Neural cell (in vitro differentiated cells): ENCODE measurements around the gene FAM181B. TPM values are rescaled to one million over a fixed set of nuclear protein-coding genes. Genes with fewer than 3 reads are reported as not detected.

ENCODE experiments used
- H2AFZ ChIP-seq: fragments of 200-600, 300-800 bp; sonication (generic), shearing (Covaris generic); 2 replicates; pipeline ENCODE4 v1.6.0; 2014; ENCODE audit warnings: low read depth, mild to moderate bottlenecking, antibody characterized with exemption, low read length, moderate library complexity
- H3F3A ChIP-seq: fragments of 200-600 bp; shearing (Covaris generic); 2 replicates; pipeline ENCODE4 v1.6.1; 2016; ENCODE audit warnings: mild to moderate bottlenecking, moderate library complexity, mixed read lengths, antibody characterized with exemption, low read length; ENCODE audit not compliant: insufficient read depth, poor library complexity, severe bottlenecking
- H3K27ac ChIP-seq: fragments of 200-600, 300-800 bp; sonication (generic), shearing (Covaris generic); 2 replicates; pipeline ENCODE4 v1.5.1; 2014; ENCODE audit warnings: mild to moderate bottlenecking, low read length, moderate library complexity
- H3K27me3 ChIP-seq: fragments of 300-800, 200-600 bp; sonication (generic), shearing (Covaris generic); 2 replicates; pipeline ENCODE4 v1.6.0; 2014; ENCODE audit warnings: mild to moderate bottlenecking, low read depth, low read length, moderate library complexity; ENCODE audit not compliant: insufficient read depth
- H3K36me3 ChIP-seq: fragments of 300-800, 200-600 bp; sonication (generic), shearing (Covaris generic); 2 replicates; pipeline ENCODE4 v1.5.1; 2014; ENCODE audit warnings: mild to moderate bottlenecking, antibody characterized with exemption, low read length, moderate library complexity; ENCODE audit not compliant: insufficient read depth
- H3K4me2 ChIP-seq: fragments of 300-800, 200-600 bp; sonication (generic), shearing (Covaris generic); 2 replicates; pipeline ENCODE4 v1.6.0; 2014; ENCODE audit warnings: mild to moderate bottlenecking, low read length
- H3K4me3 ChIP-seq: fragments of 300-800, 200-600 bp; sonication (generic), shearing (Covaris generic); 2 replicates; pipeline ENCODE4 v1.5.1; 2014; ENCODE audit warnings: mild to moderate bottlenecking, low read length, moderate library complexity
- H3K79me2 ChIP-seq: fragments of 200-600 bp; shearing (Covaris generic); replicated peaks from 2 replicates; pipeline ENCODE4 v1.6.0; 2014; ENCODE audit warnings: mild to moderate bottlenecking, low read length, moderate library complexity; ENCODE audit not compliant: insufficient read depth
- H3K9ac ChIP-seq: fragments of 300-800, 200-600 bp; sonication (generic), shearing (Covaris generic); 2 replicates; pipeline ENCODE4 v1.6.1; 2016; ENCODE audit warnings: mild to moderate bottlenecking, low read length, mixed read lengths
- H3K9me2 ChIP-seq: fragments of 200-600 bp; shearing (Covaris generic); 2 replicates; pipeline ENCODE4 v1.6.1; 2016; ENCODE audit warnings: mild to moderate bottlenecking, low read length, mixed read lengths; ENCODE audit not compliant: insufficient read depth
- H3K9me3 ChIP-seq: fragments of 200-600, 300-800 bp; sonication (generic), shearing (Covaris generic); 2 replicates; pipeline ENCODE4 v1.6.1; 2016; ENCODE audit warnings: mild to moderate bottlenecking, mixed run types, low read length, moderate library complexity, mixed read lengths
- H4K20me1 ChIP-seq: fragments of 200-600 bp; shearing (Covaris generic); 2 replicates; pipeline ENCODE4 v1.6.1; 2016; ENCODE audit warnings: mild to moderate bottlenecking, mixed run types; ENCODE audit not compliant: insufficient read depth
- EP300 ChIP-seq: fragments of 450-650 bp; conservative IDR thresholded peaks from 2 replicates; pipeline ENCODE4 v1.6.1; 2014; ENCODE audit warnings: antibody characterized with exemption, mild to moderate bottlenecking, moderate library complexity; ENCODE audit not compliant: poor library complexity, severe bottlenecking
- EZH2 ChIP-seq: fragments of 200-600, 300-800 bp; shearing (Covaris generic), sonication (generic); IDR thresholded peaks from 2 replicates; pipeline ENCODE4 v1.6.1; 2014; ENCODE audit warnings: antibody characterized with exemption, low read length, borderline replicate concordance, mild to moderate bottlenecking; ENCODE audit not compliant: insufficient read depth, poor library complexity, severe bottlenecking
- MXI1 ChIP-seq: fragments of 450-650 bp; conservative IDR thresholded peaks from 2 replicates; pipeline ENCODE4 v1.6.1; 2014; ENCODE audit warnings: antibody characterized with exemption, mild to moderate bottlenecking; ENCODE audit not compliant: poor library complexity, severe bottlenecking
- POLR2AphosphoS5 ChIP-seq: IDR thresholded peaks from 2 replicates; pipeline ENCODE4 v1.6.1; 2012
- RAD21 ChIP-seq: fragments of 450-650 bp; conservative IDR thresholded peaks from 2 replicates; pipeline ENCODE4 v1.6.1; 2014; ENCODE audit warnings: antibody characterized with exemption, mild to moderate bottlenecking, moderate library complexity
- SMC3 ChIP-seq: fragments of 450-650 bp; conservative IDR thresholded peaks from 2 replicates; pipeline ENCODE4 v1.6.1; 2014; ENCODE audit warnings: antibody characterized with exemption, mild to moderate bottlenecking, moderate library complexity; ENCODE audit not compliant: poor library complexity
- TAF1 ChIP-seq: IDR thresholded peaks from 2 replicates; pipeline ENCODE4 v1.6.1; 2012; ENCODE audit warnings: low read depth
- polyA plus RNA-seq: library from polyadenylated mRNA; depleted of rRNA; stranded (reverse); fragments of >200 nt; gene quantifications from 2 replicates; pipeline ENCODE4 v1.2.3, GENCODE V29; 2014
- TF ChIP-seq, protein P1 (sequence below): fragments of 450-650 bp; IDR thresholded peaks from 2 replicates; pipeline ENCODE4 v1.5.1; 2014; ENCODE audit warnings: antibody characterized with exemption, mild to moderate bottlenecking, moderate library complexity; ENCODE audit not compliant: poor library complexity, severe bottlenecking
- TF ChIP-seq, protein P2 (sequence below): IDR thresholded peaks from 2 replicates; pipeline ENCODE4 v1.6.1; 2012; ENCODE audit warnings: borderline replicate concordance

Gene FAM181B
- polyA plus RNA-seq, 1 donor from 2014 or later: 1.3 TPM

DNA sequence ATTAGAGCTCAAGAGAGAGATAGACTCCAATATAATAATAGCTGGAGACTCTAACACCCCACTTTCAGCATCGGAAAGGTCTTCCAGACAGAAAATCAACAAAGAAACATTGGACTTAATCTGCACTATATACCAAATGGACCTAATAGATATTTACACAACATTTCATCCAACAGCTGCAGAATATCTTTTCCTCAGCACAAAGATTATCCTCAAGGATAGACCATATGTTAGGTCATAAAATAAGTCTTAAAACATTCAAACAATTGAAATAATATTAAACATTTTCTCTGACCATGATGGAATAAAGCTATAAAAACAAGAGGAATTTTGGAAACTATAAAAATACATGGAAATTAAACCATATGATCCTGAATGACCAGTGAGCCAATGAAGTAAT, 45.1 kb upstream of the FAM181B start:
- no peaks in the 10 kb centered on the region for H3K9me2 ChIP-seq

DNA sequence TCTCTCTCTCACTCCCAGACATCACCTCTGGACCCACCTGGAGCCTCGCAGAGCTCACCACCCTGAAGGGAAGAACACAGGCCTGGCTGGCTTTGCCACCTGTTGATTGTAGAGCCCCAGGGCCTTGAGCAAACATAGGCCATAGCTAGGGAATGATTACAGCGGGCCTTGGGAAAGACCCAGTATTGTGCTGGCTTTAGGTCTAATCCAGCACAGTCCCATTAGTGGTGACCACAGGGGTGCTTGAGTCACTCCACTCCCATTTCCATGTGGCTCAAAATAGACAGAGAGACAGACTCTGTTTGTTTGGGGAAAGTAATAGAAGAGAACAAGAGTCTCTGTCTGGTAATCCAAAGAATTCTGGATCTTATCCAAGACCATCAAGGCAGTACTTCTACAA, 42.7 kb upstream of the FAM181B start:
- no peaks in the 10 kb centered on the region for H3K79me2 ChIP-seq
- TF ChIP-seq SMC3 (no peak), MXI1 (no peak), POLR2AphosphoS5 (no peak), RAD21 (no peak), EP300 (no peak), TAF1 (no peak), EZH2 (no peak)
- TF ChIP-seq, protein P1, sequence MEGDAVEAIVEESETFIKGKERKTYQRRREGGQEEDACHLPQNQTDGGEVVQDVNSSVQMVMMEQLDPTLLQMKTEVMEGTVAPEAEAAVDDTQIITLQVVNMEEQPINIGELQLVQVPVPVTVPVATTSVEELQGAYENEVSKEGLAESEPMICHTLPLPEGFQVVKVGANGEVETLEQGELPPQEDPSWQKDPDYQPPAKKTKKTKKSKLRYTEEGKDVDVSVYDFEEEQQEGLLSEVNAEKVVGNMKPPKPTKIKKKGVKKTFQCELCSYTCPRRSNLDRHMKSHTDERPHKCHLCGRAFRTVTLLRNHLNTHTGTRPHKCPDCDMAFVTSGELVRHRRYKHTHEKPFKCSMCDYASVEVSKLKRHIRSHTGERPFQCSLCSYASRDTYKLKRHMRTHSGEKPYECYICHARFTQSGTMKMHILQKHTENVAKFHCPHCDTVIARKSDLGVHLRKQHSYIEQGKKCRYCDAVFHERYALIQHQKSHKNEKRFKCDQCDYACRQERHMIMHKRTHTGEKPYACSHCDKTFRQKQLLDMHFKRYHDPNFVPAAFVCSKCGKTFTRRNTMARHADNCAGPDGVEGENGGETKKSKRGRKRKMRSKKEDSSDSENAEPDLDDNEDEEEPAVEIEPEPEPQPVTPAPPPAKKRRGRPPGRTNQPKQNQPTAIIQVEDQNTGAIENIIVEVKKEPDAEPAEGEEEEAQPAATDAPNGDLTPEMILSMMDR: no peak
- TF ChIP-seq, protein P2, sequence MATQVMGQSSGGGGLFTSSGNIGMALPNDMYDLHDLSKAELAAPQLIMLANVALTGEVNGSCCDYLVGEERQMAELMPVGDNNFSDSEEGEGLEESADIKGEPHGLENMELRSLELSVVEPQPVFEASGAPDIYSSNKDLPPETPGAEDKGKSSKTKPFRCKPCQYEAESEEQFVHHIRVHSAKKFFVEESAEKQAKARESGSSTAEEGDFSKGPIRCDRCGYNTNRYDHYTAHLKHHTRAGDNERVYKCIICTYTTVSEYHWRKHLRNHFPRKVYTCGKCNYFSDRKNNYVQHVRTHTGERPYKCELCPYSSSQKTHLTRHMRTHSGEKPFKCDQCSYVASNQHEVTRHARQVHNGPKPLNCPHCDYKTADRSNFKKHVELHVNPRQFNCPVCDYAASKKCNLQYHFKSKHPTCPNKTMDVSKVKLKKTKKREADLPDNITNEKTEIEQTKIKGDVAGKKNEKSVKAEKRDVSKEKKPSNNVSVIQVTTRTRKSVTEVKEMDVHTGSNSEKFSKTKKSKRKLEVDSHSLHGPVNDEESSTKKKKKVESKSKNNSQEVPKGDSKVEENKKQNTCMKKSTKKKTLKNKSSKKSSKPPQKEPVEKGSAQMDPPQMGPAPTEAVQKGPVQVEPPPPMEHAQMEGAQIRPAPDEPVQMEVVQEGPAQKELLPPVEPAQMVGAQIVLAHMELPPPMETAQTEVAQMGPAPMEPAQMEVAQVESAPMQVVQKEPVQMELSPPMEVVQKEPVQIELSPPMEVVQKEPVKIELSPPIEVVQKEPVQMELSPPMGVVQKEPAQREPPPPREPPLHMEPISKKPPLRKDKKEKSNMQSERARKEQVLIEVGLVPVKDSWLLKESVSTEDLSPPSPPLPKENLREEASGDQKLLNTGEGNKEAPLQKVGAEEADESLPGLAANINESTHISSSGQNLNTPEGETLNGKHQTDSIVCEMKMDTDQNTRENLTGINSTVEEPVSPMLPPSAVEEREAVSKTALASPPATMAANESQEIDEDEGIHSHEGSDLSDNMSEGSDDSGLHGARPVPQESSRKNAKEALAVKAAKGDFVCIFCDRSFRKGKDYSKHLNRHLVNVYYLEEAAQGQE: no peak
- no peak overlapping the region for H3K27ac ChIP-seq
- H3K9me2 ChIP-seq: no peaks in the 10 kb centered on the region
- no peaks in the 10 kb centered on the region for H4K20me1 ChIP-seq
- H3K36me3 ChIP-seq: no peaks in the 10 kb centered on the region
- no peak overlapping the region for H2AFZ ChIP-seq
- no peak overlapping the region for H3K9ac ChIP-seq
- H3K4me2 ChIP-seq: no peak overlapping the region
- H3K9me3 ChIP-seq: peaks cover 10% of the 10 kb centered on the region
- H3K27me3 ChIP-seq: no peaks in the 10 kb centered on the region
- H3F3A ChIP-seq: no peaks in the 10 kb centered on the region
- no peak overlapping the region for H3K4me3 ChIP-seq

More for the DNA sequence above, 45.1 kb upstream of the FAM181B start:
- Histone ChIP-seq H3K9ac (no peak overlapping the region), H2AFZ (no peak overlapping the region), H3K4me2 (no peak overlapping the region), H3K79me2 (no peaks in the 10 kb centered on the region), H3K9me3 (peaks cover 10% of the 10 kb centered on the region), H3F3A (no peaks in the 10 kb centered on the region), H3K27ac (no peak overlapping the region), H4K20me1 (no peaks in the 10 kb centered on the region), H3K27me3 (no peaks in the 10 kb centered on the region), H3K4me3 (no peak overlapping the region), H3K36me3 (no peaks in the 10 kb centered on the region)
- TF ChIP-seq EZH2 (no peak), TAF1 (no peak), RAD21 (no peak), POLR2AphosphoS5 (no peak), MXI1 (no peak), SMC3 (no peak), EP300 (no peak)
- TF ChIP-seq, protein P2: no peak
- TF ChIP-seq, protein P1: no peak
